GM23248 (cell line): ENCODE measurements around the gene CKS1B. TPM values are rescaled to one million over a fixed set of nuclear protein-coding genes. Genes with fewer than 3 reads are reported as not detected.

Source experiments
- DNase-seq: peaks from one replicate; pipeline ENCODE4 v3.0.0-alpha.2; 2015
- H2AFZ ChIP-seq: fragments of 200-600 bp; sonication (generic); 2 replicates; pipeline ENCODE4 v1.6.1; 2016; ENCODE audit warnings: antibody characterized with exemption
- H3F3A ChIP-seq: fragments of 200-600 bp; sonication (generic); 2 replicates; pipeline ENCODE4 v1.6.1; 2016; ENCODE audit warnings: mild to moderate bottlenecking, antibody characterized with exemption, mixed run types; ENCODE audit not compliant: insufficient read depth
- H3K27ac ChIP-seq: fragments of 200-600 bp; sonication (generic); 2 replicates; pipeline ENCODE4 v1.5.1; 2016; ENCODE audit warnings: mild to moderate bottlenecking
- H3K27me3 ChIP-seq: fragments of 200-600 bp; sonication (generic); replicated peaks from 2 replicates; pipeline ENCODE4 v1.6.1; 2016; ENCODE audit warnings: mild to moderate bottlenecking; ENCODE audit not compliant: insufficient read depth
- H3K36me3 ChIP-seq: fragments of 200-600 bp; sonication (generic); 2 replicates; pipeline ENCODE4 v1.6.1; 2016; ENCODE audit warnings: low read depth, mild to moderate bottlenecking
- H3K4me1 ChIP-seq: fragments of 200-600 bp; sonication (generic); 2 replicates; pipeline ENCODE4 v1.6.1; 2016; ENCODE audit warnings: mild to moderate bottlenecking; ENCODE audit not compliant: insufficient read depth
- H3K4me2 ChIP-seq: fragments of 200-600 bp; sonication (generic); one replicate; pipeline ENCODE4 v1.6.1; 2016; ENCODE audit warnings: mild to moderate bottlenecking; ENCODE audit not compliant: unreplicated experiment
- H3K4me3 ChIP-seq: fragments of 200-600 bp; sonication (generic); 2 replicates; pipeline ENCODE4 v1.5.1; 2016; ENCODE audit warnings: mild to moderate bottlenecking
- H3K79me2 ChIP-seq: fragments of 200-600 bp; sonication (generic); 2 replicates; pipeline ENCODE4 v1.6.1; 2016; ENCODE audit warnings: mild to moderate bottlenecking; ENCODE audit not compliant: insufficient read depth
- H3K9ac ChIP-seq: fragments of 200-600 bp; sonication (generic); 2 replicates; pipeline ENCODE4 v1.6.1; 2016; ENCODE audit warnings: mild to moderate bottlenecking
- H3K9me2 ChIP-seq: fragments of 200-600 bp; sonication (generic); 2 replicates; pipeline ENCODE4 v1.6.1; 2016; ENCODE audit warnings: mixed run types, mild to moderate bottlenecking, moderate library complexity; ENCODE audit not compliant: insufficient read depth
- H3K9me3 ChIP-seq: fragments of 200-600 bp; sonication (generic); one replicate; pipeline ENCODE4 v1.6.1; 2017; ENCODE audit warnings: low read depth
- H4K20me1 ChIP-seq: fragments of 200-600 bp; sonication (generic); 2 replicates; pipeline ENCODE4 v1.6.0; 2016; ENCODE audit not compliant: insufficient read depth
- EZH2 ChIP-seq: fragments of 200-600 bp; sonication (generic); IDR thresholded peaks from 2 replicates; pipeline ENCODE4 v1.6.1; 2018; ENCODE audit warnings: antibody characterized with exemption, mild to moderate bottlenecking; ENCODE audit not compliant: insufficient read depth, poor library complexity, severe bottlenecking
- EZH2phosphoT487 ChIP-seq: fragments of 200-600 bp; sonication (generic); IDR thresholded peaks from 2 replicates; pipeline ENCODE4 v1.6.1; 2018; ENCODE audit warnings: antibody characterized with exemption, moderate library complexity, mild to moderate bottlenecking, low read depth; ENCODE audit not compliant: insufficient read depth
- WGBS, 2 experiments: methylation state at CpG; one replicate each; pipeline ENCODE4 v1.1.6; 2015 to 2017; ENCODE audit warnings: low lambda C conversion rate in 2 of 2, low coverage in 1 of 2; ENCODE audit errors: missing lambda C conversion rate in 2 of 2; 5-methylcytosine and 5-hydroxymethylcytosine counted together
- in situ Hi-C: fragments of 300-500 bp; cut with MboI; formaldehyde crosslinking; loops from 2 replicates; pipeline ENCODE4 v1.15.0; 2020
- polyA plus RNA-seq: library from polyadenylated mRNA; unstranded; fragments of >200 nt; fragmentation: Nextera tagmentation; extraction: Ambion mirVana; gene quantifications from 2 replicates; pipeline ENCODE4 v1.2.1, GENCODE V29; 2016
- total RNA-seq: library from RNA; depleted of rRNA; stranded (reverse); fragments of >200 nt; shearing (Covaris generic); gene quantifications from 2 replicates; pipeline ENCODE4 v1.2.3, GENCODE V29; 2014

Gene CKS1B
- total and polyA plus RNA-seq, 2 experiments from 2014 or later: 45.6 to 119 TPM

- Histone ChIP-seq H3K27ac (no peak overlapping the region), H3K36me3 (no peaks in the 10 kb centered on the region), H3K9ac (no peak overlapping the region), H3K4me3 (no peak overlapping the region), H3K9me3 (no peaks in the 10 kb centered on the region), H3K27me3 (no peaks in the 10 kb centered on the region), H2AFZ (no peak overlapping the region), H3K79me2 (0 out of 2 replicates have a peak, but pooled peaks cover 14% of the 10 kb centered on the region), H3K4me1 (peaks cover 20% of the 10 kb centered on the region), H3F3A (peaks cover 9% of the 10 kb centered on the region), H4K20me1 (no peaks in the 10 kb centered on the region), H3K4me2 (no peak overlapping the region), H3K9me2 (no peaks in the 10 kb centered on the region)
- in situ Hi-C loops: no loop called here
- no peak for DNase-seq
- TF ChIP-seq EZH2phosphoT487 (no peak), EZH2 (no peak)
- 73 to 79% methylated on average over 6 of the region's 6 CpGs for WGBS, 2 experiments
Measured at GRCh38 chr1:154952664-154953063, 21.8 kb upstream of the CKS1B start.

GRCh38 chr1:154953611-154954038 is 20.9 kb upstream of the CKS1B start:
- no peak overlapping the region for H2AFZ ChIP-seq
- WGBS, 2 experiments: 91 to 94% methylated on average over 2 of the region's 2 CpGs
- H3K27ac ChIP-seq: no peak overlapping the region
- no peaks in the 10 kb centered on the region for H4K20me1 ChIP-seq
- DNase-seq: no peak
- H3K4me3 ChIP-seq: no peak overlapping the region
- H3K9ac ChIP-seq: no peak overlapping the region
- peaks cover 9% of the 10 kb centered on the region for H3F3A ChIP-seq
- no peaks in the 10 kb centered on the region for H3K9me2 ChIP-seq
- 0 out of 2 replicates have a peak, but pooled peaks cover 14% of the 10 kb centered on the region for H3K79me2 ChIP-seq
- H3K4me2 ChIP-seq: no peak overlapping the region
- in situ Hi-C loops: no loop called here
- H3K36me3 ChIP-seq: no peaks in the 10 kb centered on the region
- no peaks in the 10 kb centered on the region for H3K9me3 ChIP-seq
- TF ChIP-seq EZH2: no peak
- no peak for TF ChIP-seq EZH2phosphoT487
- H3K4me1 ChIP-seq: peaks cover 20% of the 10 kb centered on the region
- no peaks in the 10 kb centered on the region for H3K27me3 ChIP-seq

DNA sequence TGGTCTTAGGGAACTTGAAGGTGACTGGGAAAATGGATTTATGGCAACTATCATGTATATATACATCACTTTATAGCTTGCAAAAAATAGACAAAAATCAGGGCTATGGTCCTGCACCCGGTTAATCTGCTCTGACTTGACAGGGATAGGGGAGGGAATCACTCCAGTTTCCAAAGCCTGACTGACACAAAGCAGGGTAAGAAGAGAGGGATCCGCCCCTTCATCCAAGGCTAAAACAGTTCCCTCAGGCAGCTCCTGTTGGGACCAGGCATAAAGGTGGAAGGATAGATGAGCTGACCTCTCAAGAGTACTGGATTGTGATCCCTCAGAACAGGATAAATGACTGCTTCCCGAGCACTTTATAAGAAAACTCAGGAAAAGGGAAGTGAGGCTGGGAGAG is 19.9 kb upstream of the CKS1B start:
- Histone ChIP-seq H3F3A (peaks cover 9% of the 10 kb centered on the region), H3K9me3 (no peaks in the 10 kb centered on the region), H4K20me1 (no peaks in the 10 kb centered on the region), H3K27ac (no peak overlapping the region), H3K79me2 (peaks cover 14% of the 10 kb centered on the region; the same call in 1 of the 2 replicates), H3K9me2 (no peaks in the 10 kb centered on the region), H3K36me3 (no peaks in the 10 kb centered on the region), H3K27me3 (no peaks in the 10 kb centered on the region), H2AFZ (no peak overlapping the region), H3K4me2 (no peak overlapping the region), H3K4me1 (peaks cover 20% of the 10 kb centered on the region), H3K4me3 (no peak overlapping the region), H3K9ac (peak overlapping the region; percentile 86; the same call in 1 of the 2 replicates)
- in situ Hi-C loops: no loop called here
- 40 to 54% methylated on average over 3 of the region's 3 CpGs for WGBS, 2 experiments
- DNase-seq: no peak
- TF ChIP-seq EZH2: no peak
- TF ChIP-seq EZH2phosphoT487: no peak

DNA sequence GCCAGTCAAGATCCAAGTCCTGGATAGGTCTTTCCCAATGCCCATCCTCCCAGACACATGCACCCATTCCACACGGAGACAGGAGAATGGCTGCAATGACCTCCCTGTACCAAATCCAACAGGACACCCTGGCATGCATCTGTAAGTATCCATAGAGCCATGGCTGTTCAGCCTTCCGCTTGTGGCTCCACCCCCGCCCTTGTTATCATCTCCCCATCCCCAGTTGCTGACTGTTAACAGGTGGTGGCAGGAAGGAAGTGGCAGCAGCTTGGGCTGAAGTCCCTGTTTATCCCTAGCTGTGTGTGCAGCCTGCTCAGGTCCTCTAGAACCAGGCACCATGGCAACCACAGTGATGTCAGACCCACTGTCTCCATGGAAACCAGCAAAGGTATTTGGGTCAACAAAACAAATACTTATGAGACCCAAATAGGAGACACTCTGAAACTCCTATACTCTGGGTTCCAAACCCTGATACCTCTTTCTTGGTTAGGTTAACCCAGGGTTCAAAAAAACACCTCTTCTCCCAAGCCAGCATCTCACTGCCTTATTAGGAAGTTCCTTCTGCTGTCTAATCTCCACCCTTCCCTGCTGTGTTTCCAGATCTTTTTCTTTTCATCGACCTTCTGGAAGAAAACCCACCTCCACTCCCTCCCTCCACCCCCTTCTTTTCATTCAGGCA is 19.3 kb upstream of the CKS1B start:
- H3K27me3 ChIP-seq: no peaks in the 10 kb centered on the region
- DNase-seq: peak; percentile 83
- peak overlapping the region; percentile 87 for H2AFZ ChIP-seq
- in situ Hi-C loops: no loop called here
- H3K9ac ChIP-seq: peak overlapping the region; percentile 86
- peaks cover 18% of the 10 kb centered on the region; the same call in 1 of the 2 replicates for H3K79me2 ChIP-seq
- peaks cover 21% of the 10 kb centered on the region for H3K4me1 ChIP-seq
- peak overlapping the region; percentile 93 for H3K4me3 ChIP-seq
- no peaks in the 10 kb centered on the region for H3K36me3 ChIP-seq
- no peaks in the 10 kb centered on the region for H4K20me1 ChIP-seq
- no peak for TF ChIP-seq EZH2
- TF ChIP-seq EZH2phosphoT487: no peak
- H3K9me3 ChIP-seq: no peaks in the 10 kb centered on the region
- no peaks in the 10 kb centered on the region for H3K9me2 ChIP-seq
- WGBS, 2 experiments: 16 to 18% methylated on average over 4 of the region's 4 CpGs
- H3K4me2 ChIP-seq: peak overlapping the region; percentile 96
- H3K27ac ChIP-seq: peak overlapping the region; percentile 91
- H3F3A ChIP-seq: peaks cover 9% of the 10 kb centered on the region
